Stimulated activated CD8-positive, alpha-beta memory T cell treated with anti-CD3 and anti-CD28 coated beads, Interleukin-12 subunit alpha, Interleukin-12 subunit beta, amount 100 ng/mL, for 1 hour (primary cell): ENCODE measurements around the gene SERPINC1.
"Not testable (repeated sequence)": the region's sequence is repeated elsewhere in the genome, so short reads cannot be mapped to it uniquely, and the experiment has no call there.

Experiments used
- DNase-seq: peaks from one replicate; pipeline ENCODE4 v3.0.0-alpha.2; 2020; ENCODE audit warnings: low read depth

Gene SERPINC1

DNA sequence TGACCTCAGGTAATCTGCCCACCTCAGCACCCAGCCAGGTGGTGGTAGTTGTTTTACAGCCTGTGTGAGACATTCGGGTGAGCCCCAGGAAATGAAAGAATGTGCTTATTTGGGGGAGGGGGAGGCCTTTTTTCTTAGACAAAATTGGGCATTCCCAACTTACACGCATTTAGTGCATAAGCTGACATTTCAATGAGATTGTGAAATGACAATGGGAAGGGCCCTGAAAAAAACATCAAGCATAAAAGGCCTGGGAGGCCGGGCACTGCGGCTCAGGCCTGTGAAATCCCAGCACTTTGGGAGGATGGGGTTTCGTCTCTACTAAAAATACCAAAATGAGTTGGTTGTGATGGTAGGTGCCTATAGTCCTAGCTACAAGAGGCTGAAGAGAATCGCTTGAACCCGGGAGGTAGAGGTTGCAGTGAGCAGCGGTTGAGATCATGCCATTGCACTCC is 54.3 kb downstream of the SERPINC1 start:
- no peak for DNase-seq

DNA sequence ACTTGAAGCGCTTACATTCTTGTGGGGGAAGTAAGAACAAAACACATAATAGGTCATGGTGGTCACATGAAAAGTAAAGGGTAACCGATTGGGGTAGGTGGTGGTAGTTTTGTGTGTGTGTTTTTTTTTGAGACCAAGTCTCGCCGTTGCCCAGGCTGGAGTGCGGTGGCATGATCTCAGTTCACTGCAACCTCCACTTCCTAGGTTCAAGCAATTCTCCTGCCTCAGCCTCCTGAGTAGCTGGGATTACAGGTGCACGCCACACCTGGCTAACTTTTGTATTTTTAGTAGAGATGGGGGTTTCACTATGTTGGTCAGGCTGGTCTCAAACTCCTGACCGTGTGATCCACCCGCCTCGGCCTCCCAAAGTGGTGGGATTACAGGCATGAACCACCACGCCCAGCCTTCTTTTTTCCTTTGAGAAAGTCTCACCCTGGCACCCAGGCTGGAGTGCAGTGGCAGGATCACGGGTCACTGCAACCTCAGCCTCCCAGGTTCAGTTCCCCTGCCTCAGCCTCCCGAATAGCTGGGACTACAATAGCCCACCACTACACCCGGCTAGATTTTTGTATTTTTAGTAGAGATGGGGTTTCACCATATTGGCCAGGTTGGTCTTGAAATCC is 54.9 kb downstream of the SERPINC1 start:
- DNase-seq: not testable (repeated sequence)

GRCh38 chr1:173861731-173862145 is 55.4 kb downstream of the SERPINC1 start:
- DNase-seq: no peak

DNA sequence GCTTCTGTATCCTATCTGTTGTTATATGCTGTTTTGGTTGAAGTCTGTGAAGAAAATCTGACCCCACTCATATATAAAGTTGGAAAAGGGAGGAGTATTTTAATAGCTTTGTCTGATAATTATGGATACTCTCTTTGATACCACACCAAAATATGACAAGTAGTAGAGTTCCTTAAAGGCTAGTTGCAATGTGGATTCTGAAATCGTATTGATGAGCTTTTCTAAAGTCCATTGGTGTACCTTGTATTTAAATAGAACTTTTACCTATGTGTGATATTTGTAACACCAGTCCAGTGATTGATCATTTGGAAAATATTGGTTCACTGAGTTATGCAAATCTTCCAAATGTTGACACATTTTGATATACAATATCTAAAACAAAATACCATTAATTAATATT is 57.1 kb downstream of the SERPINC1 start:
- DNase-seq: no peak

DNA sequence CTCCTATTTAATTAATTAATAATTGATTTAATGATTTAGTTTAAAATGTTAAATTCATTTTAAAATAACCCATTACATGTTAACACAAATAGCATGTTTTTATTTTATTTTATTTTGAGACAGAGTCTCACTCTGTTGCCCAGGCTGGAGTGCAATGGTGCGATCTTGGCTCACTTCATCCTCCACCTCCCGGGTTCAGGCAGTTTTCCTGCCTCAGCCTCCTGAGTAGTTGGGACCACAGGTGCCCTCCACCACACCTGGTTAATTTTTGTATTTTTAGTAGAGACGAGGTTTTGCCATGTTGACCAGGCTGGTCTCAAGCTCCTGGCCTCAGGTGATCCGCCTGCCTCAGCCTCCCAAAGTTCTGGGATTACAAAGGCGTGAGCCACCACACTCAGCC is 57.6 kb downstream of the SERPINC1 start:
- DNase-seq: not testable (repeated sequence)

- DNase-seq: no peak
Observed at GRCh38 chr1:173857363-173857917, 59.7 kb downstream of the SERPINC1 start.

GRCh38 chr1:173856903-173857302 is 60.2 kb downstream of the SERPINC1 start:
- no peak for DNase-seq

DNA sequence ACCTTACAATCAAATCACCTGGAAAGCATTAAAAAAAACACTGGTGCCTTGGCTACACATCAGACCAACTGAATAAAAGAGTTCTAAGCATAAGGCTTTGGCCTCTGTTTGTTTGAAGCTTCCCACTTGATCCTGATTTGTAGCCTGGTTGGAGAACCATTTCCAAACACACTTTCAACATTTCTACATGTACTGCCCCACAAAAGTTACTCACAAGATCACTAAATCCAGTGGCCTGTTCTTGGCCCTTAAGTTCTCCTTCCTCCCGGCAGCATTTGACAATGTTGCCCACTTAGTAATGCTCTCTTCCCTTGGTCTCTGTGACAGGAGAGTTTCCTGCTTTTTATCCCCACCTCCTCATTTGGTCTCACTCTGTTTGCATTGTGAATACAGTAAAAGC is 61.1 kb downstream of the SERPINC1 start:
- no peak for DNase-seq
